Activated CD8-positive, alpha-beta T cell treated with anti-CD3 and anti-CD28 coated beads, Interleukin-2, amount 10 ng/mL, durations not matched to agents 7 days and 5 days (primary cell): ENCODE results near the gene GCN1. TPM values are rescaled to one million over a fixed set of nuclear protein-coding genes. Genes with fewer than 3 reads are reported as not detected.
"Not testable (repeated sequence)": the region's sequence is repeated elsewhere in the genome, so short reads cannot be mapped to it uniquely, and the experiment has no call there.

ENCODE experiments used
- ATAC-seq: fragments of 150-1000 bp; cut with Tn5 transposase; one replicate; pipeline ENCODE4 v1.10.0; 2021; ENCODE audit warnings: moderate library complexity
- CTCF ChIA-PET: fragments of 350-600 bp; sonication (Branson Sonifier 250); formaldehyde crosslinking; loops from one replicate; lab custom pipeline; 2021; ENCODE audit warnings: antibody characterized with exemption; lab: Charles Lee
- POLR2A ChIA-PET: fragments of 350-600 bp; sonication (Branson Sonifier 250); formaldehyde crosslinking; loops from one replicate; lab custom pipeline; 2021; ENCODE audit warnings: antibody characterized with exemption; lab: Charles Lee
- DNase-seq: peaks from one replicate; pipeline ENCODE4 v3.0.0-alpha.2; 2020
- H3K27ac Mint-ChIP-seq: one replicate; pipeline ENCODE4 v1.8.0; 2021; ENCODE audit warnings: mild to moderate bottlenecking, mixed read lengths
- H3K27me3 Mint-ChIP-seq: one replicate; pipeline ENCODE4 v1.8.0; 2021; ENCODE audit warnings: low read depth, mixed read lengths
- H3K36me3 Mint-ChIP-seq: one replicate; pipeline ENCODE4 v1.8.0; 2021; ENCODE audit warnings: low read depth, mixed read lengths
- H3K4me1 Mint-ChIP-seq: one replicate; pipeline ENCODE4 v1.8.0; 2021; ENCODE audit warnings: low read depth, mixed read lengths
- H3K4me3 Mint-ChIP-seq: one replicate; pipeline ENCODE4 v1.8.0; 2021; ENCODE audit warnings: mild to moderate bottlenecking, mixed read lengths
- H3K9me3 Mint-ChIP-seq: one replicate; pipeline ENCODE4 v1.8.0; 2022; ENCODE audit warnings: mixed read lengths; ENCODE audit not compliant: insufficient read depth
- total RNA-seq, 2 experiments: library from RNA; stranded (reverse); gene quantifications; one replicate each; pipeline ENCODE4 v1.2.3, GENCODE V29; 2021

The GCN1 gene
- total RNA-seq, 2 experiments from 2014 or later, result 109 to 112 TPM

DNA sequence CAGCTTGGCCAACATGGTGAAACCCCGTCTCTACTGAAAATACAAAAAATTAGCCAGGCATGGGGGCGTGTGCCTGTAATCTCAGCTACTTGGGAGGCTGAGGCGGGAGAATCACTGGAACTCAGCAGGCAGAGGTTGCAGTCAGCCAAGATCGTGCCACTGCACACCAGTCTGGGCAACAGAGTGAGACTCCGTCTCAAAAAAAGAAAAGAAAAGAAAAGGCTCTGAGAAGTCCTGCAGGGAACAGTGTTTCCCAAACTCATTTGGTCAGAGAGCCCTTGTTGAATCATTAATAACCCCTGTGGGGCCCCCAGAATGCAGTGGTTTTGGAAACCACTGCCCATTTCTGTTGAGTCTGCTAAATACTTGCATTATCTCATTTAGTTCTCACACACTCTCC is 18.7 kb upstream of the GCN1 start:
- POLR2A ChIA-PET, result interaction anchor here (2.7 kb wide), 1 partner anchor 12 kb away, joined by 11 read pairs; the partner anchor contains the start of gene RPLP0
- H3K4me3 Mint-ChIP-seq, H3K27me3 Mint-ChIP-seq, H3K9me3 Mint-ChIP-seq, ATAC-seq, DNase-seq, H3K4me1 Mint-ChIP-seq, H3K27ac Mint-ChIP-seq: not testable (repeated sequence)
- peaks cover 36% of the 10 kb centered on the region for H3K36me3 Mint-ChIP-seq
- CTCF ChIA-PET, result interaction anchor here (1.1 kb wide), 1 partner anchor 12 kb away, joined by 3 read pairs; the partner anchor contains the start of gene RPLP0

DNA sequence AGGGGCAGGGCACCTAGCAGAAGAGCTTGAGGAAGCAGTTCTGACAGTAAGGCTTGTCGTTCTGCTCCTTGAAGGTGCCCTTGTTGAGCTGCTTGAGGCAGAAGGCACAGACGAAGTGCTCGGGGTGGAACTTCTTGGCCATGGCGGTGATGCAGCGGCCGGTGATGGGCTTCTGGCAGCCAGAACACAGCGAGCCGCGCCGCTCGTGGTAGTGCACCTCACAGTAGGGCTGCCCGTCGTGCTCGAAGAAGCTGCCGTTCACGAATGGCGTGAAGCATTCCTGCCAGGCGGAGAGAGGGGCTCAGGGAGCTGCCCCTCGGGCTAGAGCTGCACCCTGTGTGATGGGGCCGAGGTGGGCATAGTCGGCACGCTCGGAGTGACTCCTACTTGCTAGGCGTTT is 17.8 kb upstream of the GCN1 start:
- Mint-ChIP-seq H3K27me3 (no peaks in the 10 kb centered on the region), H3K36me3 (peaks cover 41% of the 10 kb centered on the region), H3K9me3 (no peaks in the 10 kb centered on the region), H3K4me1 (peaks cover 1% of the 10 kb centered on the region), H3K27ac (no peak overlapping the region), H3K4me3 (no peak overlapping the region)
- DNase-seq (no peak), ATAC-seq (no peak)
- CTCF ChIA-PET, result interaction anchor here (1.1 kb wide), 1 partner anchor 11 kb away, joined by 3 read pairs; the partner anchor contains the start of gene RPLP0
- POLR2A ChIA-PET, result interaction anchor here (2.7 kb wide), 1 partner anchor 11 kb away, joined by 11 read pairs; the partner anchor contains the start of gene RPLP0

DNA sequence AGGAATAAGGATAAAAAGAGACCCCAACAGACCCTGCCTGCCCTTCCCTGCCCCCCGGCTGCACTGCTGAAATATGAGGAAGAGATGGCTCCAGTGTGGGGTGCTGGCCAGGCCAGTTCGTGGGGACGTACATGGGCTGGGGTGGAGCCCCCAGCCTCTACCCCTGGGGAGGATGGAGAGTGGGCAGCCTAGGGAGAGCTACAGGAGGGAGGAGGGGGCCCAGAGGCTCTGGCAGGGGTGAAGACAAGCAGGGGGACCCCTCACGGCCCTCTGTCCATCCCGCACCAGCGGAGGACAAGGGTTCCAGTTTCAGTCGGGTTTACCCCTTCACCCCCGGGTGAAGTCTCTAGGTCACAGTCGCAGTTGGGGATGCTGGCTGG is 17.4 kb upstream of the GCN1 start:
- Mint-ChIP-seq H3K4me1 (peaks cover 1% of the 10 kb centered on the region), H3K9me3 (no peaks in the 10 kb centered on the region), H3K4me3 (no peak overlapping the region), H3K27me3 (no peaks in the 10 kb centered on the region), H3K27ac (no peak overlapping the region), H3K36me3 (peaks cover 43% of the 10 kb centered on the region)
- ChIA-PET POLR2A (interaction anchor here (2.7 kb wide), 1 partner anchor 11 kb away, joined by 11 read pairs; the partner anchor contains the start of gene RPLP0), CTCF (no interaction called here)
- ATAC-seq (no peak), DNase-seq (no peak)

DNA sequence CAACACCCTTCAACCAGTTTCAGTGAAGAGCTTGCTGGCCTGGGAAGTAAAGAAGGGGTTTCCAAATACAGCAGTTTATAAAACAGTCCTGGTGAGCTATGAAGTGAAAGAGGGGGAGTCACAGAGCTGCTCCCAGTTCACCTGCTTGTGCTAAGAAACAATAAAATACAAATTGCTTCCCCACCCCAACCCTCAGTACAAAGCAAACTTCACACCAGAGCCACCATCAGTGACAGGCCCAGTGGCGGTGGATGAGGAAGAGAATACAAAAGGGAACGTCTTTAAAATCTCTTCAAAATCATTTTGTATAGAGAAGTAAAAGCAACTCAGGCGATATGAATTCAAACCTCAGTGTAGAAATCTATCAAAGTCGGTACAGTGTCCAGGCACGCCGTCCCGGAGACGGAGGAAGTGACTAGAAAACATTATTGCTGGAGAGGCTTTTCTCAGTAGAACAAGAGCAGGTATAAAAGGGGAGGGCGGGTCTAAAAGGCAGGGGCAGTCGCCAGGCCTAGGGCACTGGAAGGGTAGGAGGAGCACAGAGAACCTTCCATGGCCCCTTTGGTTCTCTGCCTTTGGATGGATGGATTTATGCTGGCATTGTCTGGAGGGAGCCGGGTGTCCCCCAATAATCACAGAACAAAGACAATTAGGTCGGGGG is 16.9 kb upstream of the GCN1 start:
- H3K36me3 Mint-ChIP-seq, result peaks cover 44% of the 10 kb centered on the region
- no peak for ATAC-seq
- H3K4me1 Mint-ChIP-seq, result peaks cover 1% of the 10 kb centered on the region
- no peaks in the 10 kb centered on the region for H3K27me3 Mint-ChIP-seq
- POLR2A ChIA-PET, result interaction anchor here (1.0 to 2.7 kb wide), 2 partner anchors 10 to 80 kb away, joined by 3 to 11 read pairs; partner anchors contain the start of genes RNU4-2 and RPLP0
- no peak overlapping the region for H3K27ac Mint-ChIP-seq
- no peak for DNase-seq
- no peaks in the 10 kb centered on the region for H3K9me3 Mint-ChIP-seq
- no peak overlapping the region for H3K4me3 Mint-ChIP-seq
- CTCF ChIA-PET, result interaction anchor here (1.8 to 1.9 kb wide), 2 partner anchors 10 to 17 kb away, joined by 5 to 9 read pairs; partner anchors contain the start of gene RPLP0

DNA sequence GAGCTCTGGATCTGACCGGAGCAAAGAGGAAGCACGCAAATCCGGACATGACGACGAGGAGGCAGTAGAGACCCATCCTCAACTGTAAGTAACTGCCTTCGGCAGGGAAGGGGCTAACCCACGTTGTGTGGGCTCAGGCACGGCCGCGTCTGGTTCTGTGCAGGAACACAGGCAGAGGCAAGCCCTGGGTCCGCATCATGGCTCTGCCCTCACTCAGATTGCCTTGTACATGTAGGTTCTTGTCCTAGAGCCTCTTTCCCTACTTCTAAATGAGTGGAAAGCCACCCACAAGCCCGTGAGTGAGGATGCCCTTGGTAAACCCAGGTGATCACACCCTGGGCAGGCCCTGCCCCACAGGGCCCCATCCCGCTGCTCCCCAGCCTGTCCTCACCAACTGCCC is 15.3 kb upstream of the GCN1 start:
- CTCF ChIA-PET, result interaction anchor here (1.8 to 1.9 kb wide), 2 partner anchors 8 to 18 kb away, joined by 5 to 9 read pairs; partner anchors contain the start of gene RPLP0
- no peak overlapping the region for H3K27ac Mint-ChIP-seq
- ATAC-seq (no peak), DNase-seq (no peak)
- no peaks in the 10 kb centered on the region for H3K27me3 Mint-ChIP-seq
- H3K4me3 Mint-ChIP-seq, result no peak overlapping the region
- H3K36me3 Mint-ChIP-seq, result peaks cover 42% of the 10 kb centered on the region
- POLR2A ChIA-PET, result interaction anchor here (1.0 kb wide), 1 partner anchor 9 kb away, joined by 5 read pairs; the partner anchor contains the start of gene RPLP0
- H3K4me1 Mint-ChIP-seq, result peaks cover 1% of the 10 kb centered on the region
- H3K9me3 Mint-ChIP-seq, result no peaks in the 10 kb centered on the region

DNA sequence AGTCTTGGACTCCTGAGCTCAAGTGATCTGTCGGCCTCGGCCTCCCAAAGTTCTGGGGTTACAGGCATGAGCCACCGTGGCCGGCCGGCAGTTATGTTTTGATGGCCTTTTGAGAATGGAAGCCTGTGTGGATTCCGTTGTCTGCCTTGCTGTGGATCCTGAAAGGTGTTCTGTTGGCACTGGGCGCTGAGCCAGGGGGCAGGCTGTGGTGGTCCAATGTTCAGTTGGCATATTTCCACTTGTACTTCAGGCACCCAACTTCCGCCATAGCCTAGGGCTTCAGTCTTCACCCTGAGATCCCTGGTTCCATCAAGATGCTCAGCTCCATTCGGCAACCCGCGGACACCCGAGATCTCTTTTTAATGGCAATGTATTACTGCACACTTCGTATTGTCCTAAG is 12.7 kb upstream of the GCN1 start:
- ATAC-seq, result no peak
- DNase-seq, result no peak
- no peak overlapping the region for H3K27ac Mint-ChIP-seq
- no peak overlapping the region for H3K4me3 Mint-ChIP-seq
- CTCF ChIA-PET, result interaction anchor here (1.3 kb wide), 1 partner anchor 21 kb away, joined by 5 read pairs; no protein-coding TSS in a partner anchor
- no peaks in the 10 kb centered on the region for H3K9me3 Mint-ChIP-seq
- no peaks in the 10 kb centered on the region for H3K27me3 Mint-ChIP-seq
- peaks cover 7% of the 10 kb centered on the region for H3K4me1 Mint-ChIP-seq
- H3K36me3 Mint-ChIP-seq, result peaks cover 27% of the 10 kb centered on the region
- POLR2A ChIA-PET, result interaction anchor here (2.6 kb wide), 1 partner anchor 84 kb away, joined by 12 read pairs; the partner anchor contains the start of gene RNU4-2

DNA sequence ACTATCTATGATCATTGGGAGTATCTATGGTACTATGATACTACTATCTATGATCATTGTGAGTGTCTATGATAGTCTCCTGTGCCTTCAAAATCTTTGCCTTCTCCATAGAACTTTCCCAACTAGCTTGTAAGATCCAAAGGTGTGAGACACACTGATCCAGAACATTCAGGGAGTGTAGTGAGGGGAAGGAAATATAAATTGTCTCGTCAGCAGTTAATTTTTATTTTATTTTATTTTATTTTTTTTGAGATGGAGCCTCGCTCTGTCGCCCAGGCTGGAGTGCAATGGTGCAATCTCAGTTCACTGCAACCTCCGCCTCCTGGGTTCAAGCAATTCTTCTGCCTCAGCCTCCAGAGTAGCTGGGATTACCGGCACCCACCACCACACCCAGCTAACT is 12.3 kb upstream of the GCN1 start:
- H3K9me3 Mint-ChIP-seq, ATAC-seq, H3K27me3 Mint-ChIP-seq, DNase-seq, H3K27ac Mint-ChIP-seq, H3K4me3 Mint-ChIP-seq: not testable (repeated sequence)
- POLR2A ChIA-PET, result interaction anchor here (2.6 to 9.8 kb wide), 2 partner anchors 84 to 85 kb away, joined by 12 to 164 read pairs; partner anchors contain the start of genes RNU4-1 and RNU4-2
- peaks cover 10% of the 10 kb centered on the region for H3K4me1 Mint-ChIP-seq
- peaks cover 24% of the 10 kb centered on the region for H3K36me3 Mint-ChIP-seq
- CTCF ChIA-PET, result interaction anchor here (1.3 kb wide), 1 partner anchor 21 kb away, joined by 5 read pairs; no protein-coding TSS in a partner anchor

DNA sequence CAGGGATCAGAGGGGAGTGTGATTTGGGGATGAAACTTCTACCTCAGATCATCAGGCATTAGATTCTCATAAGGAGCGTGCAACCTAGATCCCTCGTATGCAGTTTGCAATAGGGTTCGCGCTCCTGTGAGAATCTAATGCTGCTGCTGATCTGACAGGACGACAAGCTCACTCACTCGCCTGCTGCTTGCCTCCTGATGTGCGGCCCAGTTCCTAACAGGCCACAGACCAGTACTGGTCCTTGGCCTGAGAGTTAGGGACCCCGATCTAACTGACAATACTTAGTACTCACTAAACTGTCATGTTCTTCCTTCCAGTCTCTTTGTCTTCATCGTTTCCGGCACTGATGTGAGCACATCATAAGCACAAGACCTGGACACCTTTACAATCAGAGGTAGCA is 11.7 kb upstream of the GCN1 start:
- CTCF ChIA-PET, result interaction anchor here (1.3 kb wide), 1 partner anchor 22 kb away, joined by 5 read pairs; no protein-coding TSS in a partner anchor
- Mint-ChIP-seq H3K4me1 (peaks cover 10% of the 10 kb centered on the region), H3K9me3 (no peaks in the 10 kb centered on the region), H3K36me3 (peaks cover 19% of the 10 kb centered on the region), H3K4me3 (no peak overlapping the region), H3K27me3 (no peaks in the 10 kb centered on the region), H3K27ac (no peak overlapping the region)
- no peak for ATAC-seq
- no peak for DNase-seq
- POLR2A ChIA-PET, result interaction anchor here (9.8 kb wide), 1 partner anchor 86 kb away, joined by 164 read pairs; the partner anchor contains the start of genes RNU4-1 and RNU4-2

DNA sequence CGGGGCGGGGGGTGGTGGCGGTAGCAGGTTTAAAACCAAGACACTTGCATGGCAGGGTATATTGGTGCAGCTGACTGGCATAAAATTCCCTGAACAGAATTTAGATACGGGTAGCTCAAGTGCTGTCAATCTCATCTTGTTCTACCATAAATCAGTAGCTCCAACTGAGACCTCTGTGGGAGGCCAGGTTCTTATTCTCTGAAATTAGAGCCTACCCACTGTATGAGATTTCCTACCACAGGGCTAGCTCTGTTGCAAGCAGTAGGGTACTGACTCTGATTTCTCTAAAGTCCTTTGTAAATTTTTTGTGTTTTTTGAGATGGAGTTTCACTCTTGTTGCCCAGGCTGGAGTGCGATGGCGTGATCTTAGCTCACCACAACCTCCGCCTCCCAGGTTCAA is 9.7 kb upstream of the GCN1 start:
- H3K27me3 Mint-ChIP-seq, result no peaks in the 10 kb centered on the region
- H3K27ac Mint-ChIP-seq, result no peak overlapping the region
- H3K36me3 Mint-ChIP-seq, result peaks cover 29% of the 10 kb centered on the region
- H3K9me3 Mint-ChIP-seq, result no peaks in the 10 kb centered on the region
- POLR2A ChIA-PET, result interaction anchor here (0.6 to 9.8 kb wide), 2 partner anchors 88 to 185 kb away, joined by 5 to 164 read pairs; partner anchors contain the start of genes RNU4-1 and RNU4-2
- no peak for DNase-seq
- CTCF ChIA-PET, result interaction anchor here (6.5 kb wide), 1 partner anchor 25 kb away, joined by 98 read pairs; no protein-coding TSS in a partner anchor
- no peak overlapping the region for H3K4me3 Mint-ChIP-seq
- ATAC-seq, result no peak
- H3K4me1 Mint-ChIP-seq, result peaks cover 18% of the 10 kb centered on the region

DNA sequence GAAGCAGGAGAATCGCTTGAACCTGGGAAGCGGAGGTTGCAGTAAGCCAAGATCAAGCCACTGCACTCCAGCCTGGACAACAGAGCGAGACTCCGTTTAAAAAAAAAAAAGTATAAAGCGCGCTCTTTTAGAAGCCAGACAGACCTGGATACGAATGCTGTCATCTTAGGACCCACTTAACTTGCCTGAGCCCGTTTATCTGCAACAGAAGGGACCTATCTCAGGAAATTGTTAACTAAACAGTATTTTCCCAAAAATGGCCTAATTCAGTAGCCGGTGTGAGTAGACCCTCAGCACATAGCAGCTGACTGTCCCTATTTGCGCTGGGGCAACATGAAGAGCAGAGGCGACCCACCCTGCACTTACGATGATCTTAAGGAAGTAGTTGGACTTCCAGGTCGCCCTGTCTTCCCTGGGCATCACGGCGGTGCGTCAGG is 5.9 kb upstream of the GCN1 start:
- POLR2A ChIA-PET, result interaction anchor here (0.8 to 9.8 kb wide), 27 partner anchors 9 to 210 kb away, joined by 3 to 164 read pairs (median 9); partner anchors contain the start of genes PXN, RAB35, RNU4-1 and RNU4-2
- ATAC-seq (no peak), DNase-seq (no peak)
- CTCF ChIA-PET, result interaction anchor here (0.9 to 6.5 kb wide), 18 partner anchors 9 to 235 kb away, joined by 3 to 98 read pairs (median 8); partner anchors contain the start of genes BICDL1, PXN, RAB35 and RNU4-1
- H3K4me1 Mint-ChIP-seq, result peaks cover 46% of the 10 kb centered on the region
- no peaks in the 10 kb centered on the region for H3K27me3 Mint-ChIP-seq
- H3K9me3 Mint-ChIP-seq, result no peaks in the 10 kb centered on the region
- peak overlapping the region; percentile 89 for H3K4me3 Mint-ChIP-seq
- H3K27ac Mint-ChIP-seq, result peak overlapping the region; percentile 98
- peaks cover 51% of the 10 kb centered on the region for H3K36me3 Mint-ChIP-seq

DNA sequence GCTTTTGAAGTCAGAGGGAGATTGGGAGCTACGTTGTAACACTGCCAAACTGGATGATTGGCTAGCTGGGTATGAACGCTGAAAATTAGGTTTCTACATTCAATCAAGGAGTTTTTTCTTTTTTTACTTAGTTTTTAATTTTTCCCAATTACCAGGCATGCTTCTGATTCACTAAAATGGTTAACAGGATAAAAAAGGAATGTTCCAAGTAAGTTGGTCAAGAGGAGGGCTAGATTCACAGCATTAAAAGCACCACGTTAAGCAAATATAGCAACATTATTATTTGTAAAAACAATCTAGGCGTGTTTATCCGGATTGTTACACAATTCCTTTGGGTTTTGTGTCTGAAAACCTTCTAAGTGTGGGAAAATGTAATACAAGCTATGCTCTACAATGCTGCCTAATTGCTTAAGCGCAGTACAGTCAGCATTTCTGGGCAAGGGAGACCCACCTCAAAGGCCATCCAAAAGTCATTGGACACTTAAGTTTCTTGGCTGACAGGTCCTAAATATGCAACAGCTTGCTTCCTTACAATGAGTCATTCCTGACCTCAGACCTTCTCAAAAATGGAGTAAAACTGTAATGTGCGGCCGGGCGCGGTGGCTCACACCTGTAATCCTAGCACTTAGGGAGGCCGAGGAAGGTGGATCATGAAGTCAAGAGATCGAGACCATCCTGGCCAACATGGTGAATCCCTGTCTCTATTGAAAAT is 5.2 kb upstream of the GCN1 start:
- Mint-ChIP-seq H3K27ac (peak overlapping the region; percentile 98), H3K4me1 (peaks cover 51% of the 10 kb centered on the region), H3K36me3 (peaks cover 57% of the 10 kb centered on the region), H3K4me3 (peak overlapping the region; percentile 89), H3K9me3 (no peaks in the 10 kb centered on the region), H3K27me3 (no peaks in the 10 kb centered on the region)
- no peak for ATAC-seq
- peak; percentile 34 for DNase-seq
- POLR2A ChIA-PET, result interaction anchor here (1.1 to 9.8 kb wide), 14 partner anchors 12 to 102 kb away, joined by 3 to 164 read pairs (median 20); partner anchors contain the start of genes PXN, RAB35, RNU4-1 and RNU4-2
- CTCF ChIA-PET, result interaction anchor here (0.9 to 6.5 kb wide), 5 partner anchors 29 to 236 kb away, joined by 3 to 98 read pairs (median 28); partner anchors contain the start of genes PXN and RAB35
